Measurements from ENCODE around the gene BPIFB6.

The BPIFB6 gene

DNA sequence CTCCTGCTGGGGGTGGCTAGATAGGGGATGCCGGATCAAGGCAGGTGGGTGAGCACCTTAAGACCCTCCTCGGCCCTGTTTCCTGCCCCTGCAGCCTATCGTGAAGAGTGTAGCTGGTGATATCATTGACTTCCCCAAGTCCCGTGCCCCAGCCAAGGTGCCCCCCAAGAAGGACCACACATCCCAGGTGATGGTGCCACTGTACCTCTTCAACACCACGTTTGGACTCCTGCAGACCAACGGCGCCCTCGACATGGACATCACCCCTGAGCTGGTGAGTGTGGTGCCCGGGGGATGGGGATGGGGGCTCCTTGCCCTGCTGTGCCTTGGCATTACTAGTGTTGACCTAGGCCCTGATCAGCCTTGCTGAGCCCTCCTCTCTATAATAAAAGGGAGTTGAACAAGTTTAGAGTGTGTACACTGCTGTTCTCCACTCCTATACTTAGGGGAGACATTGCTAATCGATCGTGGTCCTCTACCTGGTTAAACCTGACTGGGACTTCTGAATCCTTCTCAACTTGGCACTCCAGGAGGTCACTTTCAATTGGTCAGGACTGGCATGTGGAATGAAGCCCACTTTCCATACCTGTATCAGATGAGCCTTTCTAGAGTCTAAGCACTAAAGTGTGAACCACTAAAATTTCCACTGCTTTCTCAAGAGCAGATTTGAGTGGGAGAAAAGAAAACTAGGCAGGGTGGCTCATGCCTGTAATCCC lies 33.3 kb downstream of the BPIFB6 start:
- DNase-seq, result no peak

DNA sequence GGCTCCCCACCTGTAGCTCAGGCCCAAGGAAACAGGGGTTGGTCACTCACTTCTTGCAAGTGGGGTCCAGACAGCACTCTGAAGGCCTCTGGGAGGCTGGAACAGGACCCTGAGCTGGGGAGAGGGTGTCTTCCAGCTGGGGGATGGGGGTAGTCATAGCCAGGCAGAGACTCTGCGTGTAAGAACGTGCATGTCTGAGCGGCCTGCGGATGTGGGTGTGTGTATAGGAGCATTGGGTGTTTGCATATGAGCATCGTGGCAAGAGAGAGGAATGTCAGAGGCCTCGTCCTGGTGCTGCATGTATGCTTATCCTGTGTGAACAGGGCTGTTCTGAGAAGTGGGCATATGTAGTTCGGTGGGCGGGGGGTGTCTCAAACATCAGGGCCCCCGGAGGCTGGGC lies 34.3 kb downstream of the BPIFB6 start:
- DNase-seq, result no peak

DNA sequence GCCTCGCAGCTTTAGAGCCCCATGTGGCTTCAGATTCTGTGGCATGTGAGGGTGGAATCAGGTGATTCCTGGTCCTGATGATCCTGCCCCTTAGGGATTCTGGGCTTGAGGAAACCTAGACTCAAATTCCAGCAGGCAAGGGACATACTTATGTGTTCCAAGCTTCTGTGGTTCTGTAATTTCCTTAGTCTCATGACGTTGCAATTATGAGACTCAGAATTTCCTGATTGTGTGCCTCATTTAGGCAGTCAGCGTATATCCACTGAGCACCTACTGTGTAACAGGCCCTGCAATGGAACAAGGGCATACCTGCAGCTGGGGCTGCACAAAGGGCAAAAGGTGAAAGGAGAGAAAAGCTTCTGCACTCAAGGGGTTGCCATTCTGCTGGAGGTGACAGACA lies 36.4 kb downstream of the BPIFB6 start:
- DNase-seq, result no peak

- no peak for DNase-seq
Measured at GRCh38 chr20:33068251-33068939, 36.9 kb downstream of the BPIFB6 start.

DNA sequence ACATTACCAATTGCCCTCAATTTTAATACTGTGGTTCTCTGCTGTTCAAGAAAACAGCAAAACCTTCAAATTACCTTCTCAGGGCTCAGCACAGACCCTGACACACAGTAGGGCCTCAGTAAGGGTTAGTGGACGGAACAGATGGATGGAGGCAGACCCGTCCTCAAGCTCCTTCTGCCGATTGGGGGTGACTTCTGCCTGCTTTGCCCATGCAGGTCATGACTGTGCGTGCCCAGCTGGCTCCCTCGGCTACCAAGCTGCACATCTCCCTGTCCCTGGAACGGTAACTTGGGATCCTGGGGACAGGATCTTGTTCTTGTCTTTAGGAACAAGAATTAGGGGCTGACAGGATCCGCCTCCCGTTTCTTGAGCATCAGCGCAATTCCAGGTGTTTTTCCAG lies 38.2 kb downstream of the BPIFB6 start:
- DNase-seq, result no peak

- no peak for DNase-seq
Measured at GRCh38 chr20:33070111-33071053, 38.9 kb downstream of the BPIFB6 start.

DNA sequence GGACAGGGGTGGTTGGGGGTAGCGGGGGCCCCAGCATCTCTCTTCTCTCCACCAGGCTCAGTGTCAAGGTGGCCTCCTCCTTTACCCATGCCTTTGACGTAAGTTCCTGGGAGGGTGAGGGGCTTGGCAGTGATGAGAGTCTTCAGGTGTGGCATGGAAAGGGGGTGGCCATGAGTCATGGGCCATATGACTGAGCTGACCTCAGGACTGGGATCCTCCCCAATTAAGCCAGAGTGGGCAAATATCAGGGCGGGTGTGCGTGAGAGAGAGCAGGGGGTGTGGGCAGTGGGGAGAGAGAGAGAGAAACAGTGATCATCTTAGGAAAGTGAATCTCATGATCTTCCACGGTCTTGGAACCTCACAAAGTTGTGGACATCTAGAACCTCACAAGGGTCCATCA lies 39.8 kb downstream of the BPIFB6 start:
- DNase-seq, result no peak

DNA sequence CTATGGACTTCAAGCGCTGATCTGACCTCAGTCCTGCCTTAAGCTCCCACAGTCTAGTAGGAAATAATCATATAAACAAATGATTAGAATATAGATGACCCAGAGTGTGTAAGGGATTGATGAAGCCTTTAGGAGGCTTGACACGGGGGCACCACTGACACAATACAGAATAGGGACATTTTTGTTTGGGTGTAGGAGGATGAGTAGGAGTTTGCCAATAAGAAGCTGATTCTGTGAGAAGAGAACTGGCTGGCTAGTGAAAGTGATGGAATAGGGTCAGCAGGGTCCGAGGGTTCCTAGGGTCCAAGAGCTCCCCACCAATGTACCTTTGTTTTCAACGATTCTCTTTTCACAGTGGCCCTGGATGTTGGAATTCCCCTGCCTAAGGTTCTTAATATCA lies 40.9 kb downstream of the BPIFB6 start:
- DNase-seq, result no peak

DNA sequence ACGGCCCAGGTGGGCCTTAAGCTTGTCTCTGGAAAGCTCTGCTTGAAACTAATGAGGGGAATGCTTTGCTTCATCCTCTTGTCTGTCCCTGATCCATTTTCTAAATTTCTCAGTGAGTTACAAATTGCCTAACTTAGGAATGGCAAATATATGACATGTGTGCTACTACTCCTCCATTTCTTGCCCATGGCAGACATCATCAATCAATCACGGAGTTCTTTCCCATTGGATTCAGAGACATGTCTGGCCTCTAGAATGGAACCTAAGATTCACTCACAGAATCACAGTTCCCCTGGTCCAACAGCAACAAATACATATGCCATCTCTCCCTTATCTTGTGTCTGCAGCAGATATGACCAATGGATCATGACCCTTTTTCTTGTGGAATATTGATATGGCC lies 41.4 kb downstream of the BPIFB6 start:
- DNase-seq, result no peak

DNA sequence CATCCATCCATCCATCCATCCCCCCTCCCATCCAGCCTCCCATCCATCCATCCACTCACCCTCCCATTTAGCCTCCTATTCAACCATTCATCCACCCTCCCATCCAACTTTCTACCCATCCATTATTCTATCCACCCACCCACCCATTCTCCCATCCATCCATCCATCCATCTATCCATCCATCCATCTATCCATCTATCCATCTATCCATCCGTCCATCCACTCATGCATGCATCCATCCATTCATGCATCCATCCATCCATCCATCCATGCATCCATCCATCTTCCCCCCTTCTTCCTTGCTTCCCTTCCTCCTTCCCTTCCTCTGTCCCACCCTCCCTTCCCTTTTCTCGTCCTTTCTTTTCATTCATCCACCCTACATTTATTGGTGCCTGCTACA lies 43.2 kb downstream of the BPIFB6 start:
- DNase-seq, result no peak

GRCh38 chr20:33075281-33075680 lies 43.8 kb downstream of the BPIFB6 start:
- DNase-seq, result no peak

GRCh38 chr20:33076662-33077372 lies 45.4 kb downstream of the BPIFB6 start:
- DNase-seq, result no peak

GRCh38 chr20:33079259-33079658 lies 47.8 kb downstream of the BPIFB6 start, which contains the start of gene BPIFB4:
TSS of gene BPIFB4 (plus strand) at chr20:33079643. CDS start at chr20:33081527, 1,884 bp downstream.
- DNase-seq, result no peak

DNA sequence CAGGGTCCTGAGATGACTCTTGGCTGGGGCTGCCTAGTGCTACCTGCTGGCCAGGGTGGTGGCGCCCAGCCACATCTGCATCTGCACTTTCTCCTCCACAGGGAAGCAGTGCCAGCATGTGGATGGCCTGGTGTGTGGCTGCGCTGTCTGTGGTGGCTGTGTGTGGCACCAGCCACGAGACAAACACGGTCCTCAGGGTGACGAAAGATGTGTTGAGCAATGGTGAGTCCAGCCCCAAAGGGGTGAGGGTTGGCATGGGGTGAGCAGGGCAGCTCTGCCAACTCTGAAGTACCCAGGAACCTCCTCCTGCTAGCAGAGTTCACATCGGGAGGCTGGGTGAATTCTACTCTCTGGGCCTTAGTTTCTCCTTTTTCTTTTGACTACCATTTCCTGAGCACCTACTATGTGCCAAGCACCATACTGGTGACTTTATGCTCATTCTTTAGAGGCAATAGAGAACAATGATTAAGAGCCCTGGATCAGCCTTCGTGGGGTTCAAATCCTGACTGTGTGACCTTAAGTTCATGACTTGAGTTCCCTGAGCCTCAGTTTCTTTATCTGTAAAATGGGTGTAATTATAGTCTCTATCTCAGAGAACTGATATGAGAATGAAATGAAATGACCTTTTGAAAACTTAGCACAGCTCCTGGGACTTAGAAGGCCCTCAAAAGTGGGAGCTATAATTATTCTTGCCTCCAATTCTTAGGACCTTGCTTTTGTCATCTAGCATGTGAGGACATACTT lies 50.1 kb downstream of the BPIFB6 start:
- DNase-seq, result no peak

DNA sequence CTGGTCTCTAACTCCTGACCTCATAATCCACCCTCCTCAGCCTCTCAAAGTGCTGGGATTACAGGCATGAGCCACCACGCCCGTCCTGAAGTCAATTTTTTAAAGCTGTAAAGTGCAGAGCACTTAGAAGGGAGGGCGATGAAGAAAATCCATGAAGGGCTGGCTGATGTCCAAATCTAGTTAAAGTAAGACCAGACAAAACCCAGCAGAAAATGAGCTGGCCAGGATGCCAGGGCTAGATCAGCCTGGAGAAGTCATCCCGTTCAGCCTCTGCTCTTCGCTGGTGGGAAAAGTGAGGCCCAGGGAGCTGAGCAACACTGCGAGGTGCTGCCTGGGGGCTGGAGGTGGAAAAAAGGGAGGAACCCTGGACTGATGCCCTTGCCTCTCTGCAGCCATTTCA lies 51.1 kb downstream of the BPIFB6 start:
- DNase-seq, result no peak

DNA sequence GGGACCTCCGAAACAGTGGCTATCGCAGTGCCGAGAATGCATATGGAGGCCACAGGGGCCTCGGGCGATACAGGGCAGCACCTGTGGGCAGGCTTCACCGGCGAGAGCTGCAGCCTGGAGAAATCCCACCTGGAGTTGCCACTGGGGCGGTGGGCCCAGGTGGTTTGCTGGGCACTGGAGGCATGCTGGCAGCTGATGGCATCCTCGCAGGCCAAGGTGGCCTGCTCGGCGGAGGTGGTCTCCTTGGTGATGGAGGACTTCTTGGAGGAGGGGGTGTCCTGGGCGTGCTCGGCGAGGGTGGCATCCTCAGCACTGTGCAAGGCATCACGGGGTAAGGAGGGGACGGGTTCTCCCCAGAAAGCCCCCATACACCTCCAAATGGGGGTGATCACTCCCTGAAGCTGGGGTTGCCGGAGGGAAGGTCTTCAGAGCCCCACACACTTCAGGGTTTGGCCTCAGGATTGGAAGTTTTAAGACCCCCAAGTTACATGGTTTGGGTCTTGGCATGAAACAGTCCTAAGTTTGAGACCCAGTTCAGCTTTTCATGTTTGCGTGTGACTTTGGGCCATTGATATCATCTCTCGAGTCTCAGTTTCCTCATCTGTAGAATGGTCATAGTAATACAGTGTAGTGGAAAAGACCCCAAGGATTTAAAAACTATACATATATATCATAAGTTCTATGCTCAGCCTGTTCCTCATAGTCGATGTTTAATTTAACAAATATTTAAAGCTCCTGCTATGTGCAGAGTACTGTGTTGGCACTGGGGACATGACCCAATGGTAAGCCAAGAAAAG lies 52.3 kb downstream of the BPIFB6 start:
- DNase-seq, result no peak

- DNase-seq, result no peak
Measured at GRCh38 chr20:33084722-33085121, 53.3 kb downstream of the BPIFB6 start.

- DNase-seq, result no peak
Measured at GRCh38 chr20:33086052-33086722, 54.7 kb downstream of the BPIFB6 start.

DNA sequence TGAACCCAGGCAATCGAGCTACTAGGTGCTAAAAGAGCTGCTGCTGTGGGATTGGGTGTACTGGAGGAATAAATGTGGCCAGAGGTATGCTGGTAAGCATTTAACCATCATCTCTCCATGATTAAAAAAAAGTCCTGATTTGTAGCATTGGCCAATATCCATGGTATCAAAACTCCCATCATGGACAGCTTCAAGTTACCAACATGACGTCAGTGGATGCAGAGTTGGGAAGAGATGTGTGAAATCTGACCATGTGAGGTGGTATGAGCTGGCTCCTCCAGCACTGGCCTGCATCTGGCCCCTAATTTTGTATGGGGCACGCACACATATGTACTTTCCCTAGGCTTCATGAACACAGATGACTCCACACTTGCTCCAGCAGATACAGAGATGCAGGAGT lies 59.7 kb downstream of the BPIFB6 start:
- no peak for DNase-seq

- no peak for DNase-seq
Measured at GRCh38 chr20:33091693-33092092, 60.2 kb downstream of the BPIFB6 start.

- DNase-seq, result no peak
Measured at GRCh38 chr20:33092361-33092760, 60.9 kb downstream of the BPIFB6 start.

Measured in cortex of kidney (tissue), 1 donor.